ENCODE measurements around the gene PRDM16.

DNA sequence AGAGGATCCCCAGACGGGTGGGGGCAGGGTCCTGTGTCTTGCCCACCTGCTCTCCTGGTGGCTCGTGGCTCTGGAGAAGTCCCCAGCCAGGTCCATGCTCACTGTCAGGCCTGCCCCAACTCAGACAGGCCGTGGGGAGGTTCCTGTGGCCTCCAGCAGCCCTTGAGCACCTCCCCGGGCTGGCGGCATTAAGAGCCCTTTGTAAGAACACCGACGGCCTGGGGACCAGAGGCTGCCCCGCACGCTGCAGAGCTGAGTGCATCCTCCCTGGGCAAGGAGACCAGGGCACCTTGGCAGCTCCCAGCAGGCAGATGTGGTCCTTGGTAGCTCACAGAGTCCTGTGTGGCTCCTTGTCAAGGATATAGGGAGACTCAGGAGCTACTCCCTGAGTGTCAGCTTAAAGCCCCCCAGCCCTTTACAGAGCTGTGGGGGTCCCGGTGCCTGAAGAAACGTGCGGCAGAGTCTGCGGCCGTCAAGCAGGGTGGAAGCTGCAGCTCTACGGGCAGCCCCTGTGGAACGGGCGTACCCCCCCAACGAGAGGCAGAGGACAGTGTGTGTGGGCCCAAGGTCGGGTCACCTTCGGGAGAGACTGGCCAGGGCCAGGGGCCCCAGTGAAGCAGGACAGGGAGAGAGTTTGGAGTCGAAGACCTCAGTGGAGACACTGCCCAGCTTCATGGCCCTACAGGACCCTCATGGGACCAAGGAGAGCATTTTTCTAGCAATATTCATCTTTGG lies 118.6 kb downstream of the PRDM16 start:
- no peak for TF ChIP-seq EZH2 (IDR thresholded peaks at IDR 0.05; ENCODE audit: low read length, unreplicated experiment)
- TF ChIP-seq, protein P1, sequence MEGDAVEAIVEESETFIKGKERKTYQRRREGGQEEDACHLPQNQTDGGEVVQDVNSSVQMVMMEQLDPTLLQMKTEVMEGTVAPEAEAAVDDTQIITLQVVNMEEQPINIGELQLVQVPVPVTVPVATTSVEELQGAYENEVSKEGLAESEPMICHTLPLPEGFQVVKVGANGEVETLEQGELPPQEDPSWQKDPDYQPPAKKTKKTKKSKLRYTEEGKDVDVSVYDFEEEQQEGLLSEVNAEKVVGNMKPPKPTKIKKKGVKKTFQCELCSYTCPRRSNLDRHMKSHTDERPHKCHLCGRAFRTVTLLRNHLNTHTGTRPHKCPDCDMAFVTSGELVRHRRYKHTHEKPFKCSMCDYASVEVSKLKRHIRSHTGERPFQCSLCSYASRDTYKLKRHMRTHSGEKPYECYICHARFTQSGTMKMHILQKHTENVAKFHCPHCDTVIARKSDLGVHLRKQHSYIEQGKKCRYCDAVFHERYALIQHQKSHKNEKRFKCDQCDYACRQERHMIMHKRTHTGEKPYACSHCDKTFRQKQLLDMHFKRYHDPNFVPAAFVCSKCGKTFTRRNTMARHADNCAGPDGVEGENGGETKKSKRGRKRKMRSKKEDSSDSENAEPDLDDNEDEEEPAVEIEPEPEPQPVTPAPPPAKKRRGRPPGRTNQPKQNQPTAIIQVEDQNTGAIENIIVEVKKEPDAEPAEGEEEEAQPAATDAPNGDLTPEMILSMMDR (conservative IDR thresholded peaks at IDR 0.05; ENCODE audit: low read depth, low read length), result no peak
